A673 (cell line): ENCODE results near the gene ABTB1.

Source experiments
- EZH2 ChIP-seq: fragments of 200-600 bp; sonication (generic); IDR thresholded peaks from 2 replicates; pipeline ENCODE4 v1.6.1; 2017; ENCODE audit warnings: borderline replicate concordance, low read depth, mild to moderate bottlenecking, mixed read lengths, antibody characterized with exemption, low read length; ENCODE audit not compliant: poor library complexity, severe bottlenecking
- TF ChIP-seq, protein P1 (sequence below): fragments of 300-800, 200-600 bp; sonication (generic); conservative IDR thresholded peaks from 2 replicates; pipeline ENCODE4 v1.5.1; 2017; ENCODE audit warnings: low read depth, mild to moderate bottlenecking, antibody characterized with exemption, low read length, moderate library complexity, mixed read lengths

DNA sequence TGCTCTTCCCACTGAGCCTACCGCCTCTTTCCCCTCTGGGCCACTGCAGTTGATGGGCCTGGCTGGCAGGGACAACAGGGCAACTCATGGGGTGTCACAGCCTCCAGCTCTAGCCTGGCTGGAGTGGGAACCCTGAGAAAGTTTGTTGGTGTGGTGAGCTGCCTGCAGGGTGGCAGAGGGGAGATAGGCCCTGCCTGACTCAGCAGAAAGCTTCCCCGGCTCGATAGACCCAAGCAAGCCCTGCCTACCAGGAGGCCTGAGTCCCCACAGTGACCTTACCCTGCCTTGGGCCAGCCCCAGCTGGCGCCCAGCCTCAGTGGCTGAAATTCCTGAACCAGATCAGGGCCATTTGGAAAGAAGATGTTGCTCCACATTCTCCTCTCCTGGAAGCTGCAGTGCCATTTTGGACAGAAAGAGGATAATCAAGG is 29.4 kb downstream of the ABTB1 start:
- TF ChIP-seq EZH2 = no peak
- TF ChIP-seq, protein P1, sequence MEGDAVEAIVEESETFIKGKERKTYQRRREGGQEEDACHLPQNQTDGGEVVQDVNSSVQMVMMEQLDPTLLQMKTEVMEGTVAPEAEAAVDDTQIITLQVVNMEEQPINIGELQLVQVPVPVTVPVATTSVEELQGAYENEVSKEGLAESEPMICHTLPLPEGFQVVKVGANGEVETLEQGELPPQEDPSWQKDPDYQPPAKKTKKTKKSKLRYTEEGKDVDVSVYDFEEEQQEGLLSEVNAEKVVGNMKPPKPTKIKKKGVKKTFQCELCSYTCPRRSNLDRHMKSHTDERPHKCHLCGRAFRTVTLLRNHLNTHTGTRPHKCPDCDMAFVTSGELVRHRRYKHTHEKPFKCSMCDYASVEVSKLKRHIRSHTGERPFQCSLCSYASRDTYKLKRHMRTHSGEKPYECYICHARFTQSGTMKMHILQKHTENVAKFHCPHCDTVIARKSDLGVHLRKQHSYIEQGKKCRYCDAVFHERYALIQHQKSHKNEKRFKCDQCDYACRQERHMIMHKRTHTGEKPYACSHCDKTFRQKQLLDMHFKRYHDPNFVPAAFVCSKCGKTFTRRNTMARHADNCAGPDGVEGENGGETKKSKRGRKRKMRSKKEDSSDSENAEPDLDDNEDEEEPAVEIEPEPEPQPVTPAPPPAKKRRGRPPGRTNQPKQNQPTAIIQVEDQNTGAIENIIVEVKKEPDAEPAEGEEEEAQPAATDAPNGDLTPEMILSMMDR = no peak
